H1 (cell line): Measurements from ENCODE around the gene RNASE11. TPM values are rescaled to one million over a fixed set of nuclear protein-coding genes. Genes with fewer than 3 reads are reported as not detected.

Experiments
- RAD21 ChIP-seq, 2 experiments: IDR thresholded peaks in 1 of 2; conservative IDR thresholded peaks in 1 of 2; 2 replicates each; pipeline ENCODE4 v1.6.1; 2011; ENCODE audit warnings: low read depth in 2 of 2, low read length in 2 of 2, improper control_type of control experiment in 1 of 2, inconsistent platforms in 1 of 2, mild to moderate bottlenecking in 1 of 2, moderate library complexity in 1 of 2
- polyA plus RNA-seq, 7 experiments: library from polyadenylated mRNA; depleted of rRNA in 3 of 7; stranded (reverse) in 5 of 7; unstranded in 2 of 7; fragments of >200 nt in 5 of 7; fragments of 200-250 nt in 2 of 7; gene quantifications; 1 replicate in 5 of 7; 2 replicates in 1 of 7; 4 replicates in 1 of 7; pipeline versions ENCODE4 v1.2.1 to v1.2.3, GENCODE V29; 2011 to 2013; ENCODE audit warnings: missing spikeins in 2 of 7, mixed read lengths in 2 of 7
- total RNA-seq: library from RNA; stranded (reverse); fragmentation: NEBNext Ultra II Directional; extraction: Animal tissue kit (Norgen Biotek cat#: 25700); gene quantifications from 2 replicates; pipeline ENCODE4 v1.2.1, GENCODE V29; 2021

The RNASE11 gene
- total and polyA plus RNA-seq, 2 of the 8 experiments (the other 6 are each of a cell fraction or from before 2014, with no cell fraction given) = not detected

GRCh38 chr14:20564501-20564997, 23.3 kb downstream of the RNASE11 start (continued):
- TF ChIP-seq RAD21 (IDR thresholded peaks at IDR 0.05 in 1 of 2, conservative IDR thresholded peaks at IDR 0.05 in 1 of 2; ENCODE audit: low read depth in 2 of 2, low read length in 2 of 2) = no peak
